ENCODE measurements around the gene CPLX4.
"Not testable (repeated sequence)": the region's sequence is repeated elsewhere in the genome, so short reads cannot be mapped to it uniquely, and the experiment has no call there.

Gene CPLX4

GRCh38 chr18:59269563-59270119 is 48.8 kb downstream of the CPLX4 start:
- no peak for FAIRE-seq

- no peak for FAIRE-seq
Measured at GRCh38 chr18:59268721-59269562, 49.5 kb downstream of the CPLX4 start.

GRCh38 chr18:59268127-59268720 is 50.2 kb downstream of the CPLX4 start:
- FAIRE-seq, result no peak

GRCh38 chr18:59267503-59268126 is 50.8 kb downstream of the CPLX4 start:
- no peak for FAIRE-seq

- no peak for FAIRE-seq
Measured at GRCh38 chr18:59266886-59267502, 51.5 kb downstream of the CPLX4 start.

GRCh38 chr18:59266459-59266858 is 52.0 kb downstream of the CPLX4 start:
- no peak for FAIRE-seq

- FAIRE-seq, result no peak
Measured at GRCh38 chr18:59265974-59266369, 52.5 kb downstream of the CPLX4 start.

GRCh38 chr18:59265246-59265973 is 53.0 kb downstream of the CPLX4 start:
- no peak for FAIRE-seq

- no peak for FAIRE-seq
Measured at GRCh38 chr18:59264651-59265245, 53.7 kb downstream of the CPLX4 start.

- FAIRE-seq, result no peak
Measured at GRCh38 chr18:59264121-59264571, 54.3 kb downstream of the CPLX4 start.

GRCh38 chr18:59263661-59264060 is 54.8 kb downstream of the CPLX4 start:
- no peak for FAIRE-seq

- FAIRE-seq, result not testable (repeated sequence)
Measured at GRCh38 chr18:59262243-59262642, 56.2 kb downstream of the CPLX4 start.

- not testable (repeated sequence) for FAIRE-seq
Measured at GRCh38 chr18:59261842-59262241, 56.6 kb downstream of the CPLX4 start.

- FAIRE-seq, result not testable (repeated sequence)
Measured at GRCh38 chr18:59255491-59255890, 63.0 kb downstream of the CPLX4 start.

GRCh38 chr18:59249199-59249774 is 69.2 kb downstream of the CPLX4 start:
- peak; percentile 82 for FAIRE-seq

- FAIRE-seq, result no peak
Measured at GRCh38 chr18:59246796-59247195, 71.7 kb downstream of the CPLX4 start.
